IPS-NIHi7 (cell line): ENCODE results near the gene TCF12.
A peak's percentile ranks its signal among the peaks of the same experiment; 100 is the strongest.

Experiments
- DNase-seq: peaks from one replicate; pipeline ENCODE4 v3.0.0; 2012; ENCODE audit warnings: mixed read lengths; ENCODE audit errors: extremely low spot score

Gene TCF12

GRCh38 chr15:57167821-57168395 is 249.5 kb downstream of the TCF12 start:
- DNase-seq = no peak

DNA sequence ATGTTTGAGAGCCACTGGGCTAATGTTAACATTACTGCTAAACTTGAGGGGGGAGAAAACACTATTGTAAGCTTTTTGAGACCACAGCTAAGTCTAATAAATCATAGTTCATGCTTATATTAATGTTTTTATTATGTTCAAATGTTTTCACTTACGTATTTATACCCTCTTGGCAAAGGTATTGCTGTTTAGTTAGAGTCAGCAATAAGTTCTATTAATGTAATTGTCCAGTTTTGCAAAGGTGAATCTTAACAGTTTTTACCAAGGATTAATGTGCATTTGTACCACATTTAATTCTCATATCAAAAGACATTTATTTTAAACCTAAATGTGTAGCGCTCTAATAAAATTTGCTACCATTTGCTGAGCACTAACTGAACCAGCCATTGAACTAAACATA is 251.2 kb downstream of the TCF12 start:
- no peak for DNase-seq

GRCh38 chr15:57171426-57171825 is 253.0 kb downstream of the TCF12 start:
- DNase-seq = no peak

DNA sequence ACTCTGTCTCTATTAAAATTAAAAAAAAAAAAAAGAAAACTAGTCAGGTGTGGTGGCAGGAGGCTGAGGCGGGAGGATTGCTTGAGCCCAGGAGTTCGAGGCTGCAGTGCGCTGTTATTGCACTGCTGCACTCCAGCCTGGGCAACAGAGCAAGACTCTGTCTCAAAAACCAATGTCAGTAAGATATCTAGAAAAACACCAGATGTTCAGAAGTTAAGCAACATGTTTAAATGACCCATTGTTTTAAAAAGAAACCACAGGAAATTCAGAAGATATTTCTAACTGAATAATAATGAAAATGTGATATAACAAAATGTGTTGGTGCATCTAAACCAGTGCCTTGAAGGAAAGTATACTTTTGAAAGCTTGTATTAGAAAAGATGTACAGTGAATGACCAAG is 254.5 kb downstream of the TCF12 start:
- DNase-seq = no peak

GRCh38 chr15:57183041-57183440 is 264.6 kb downstream of the TCF12 start:
- no peak for DNase-seq

DNA sequence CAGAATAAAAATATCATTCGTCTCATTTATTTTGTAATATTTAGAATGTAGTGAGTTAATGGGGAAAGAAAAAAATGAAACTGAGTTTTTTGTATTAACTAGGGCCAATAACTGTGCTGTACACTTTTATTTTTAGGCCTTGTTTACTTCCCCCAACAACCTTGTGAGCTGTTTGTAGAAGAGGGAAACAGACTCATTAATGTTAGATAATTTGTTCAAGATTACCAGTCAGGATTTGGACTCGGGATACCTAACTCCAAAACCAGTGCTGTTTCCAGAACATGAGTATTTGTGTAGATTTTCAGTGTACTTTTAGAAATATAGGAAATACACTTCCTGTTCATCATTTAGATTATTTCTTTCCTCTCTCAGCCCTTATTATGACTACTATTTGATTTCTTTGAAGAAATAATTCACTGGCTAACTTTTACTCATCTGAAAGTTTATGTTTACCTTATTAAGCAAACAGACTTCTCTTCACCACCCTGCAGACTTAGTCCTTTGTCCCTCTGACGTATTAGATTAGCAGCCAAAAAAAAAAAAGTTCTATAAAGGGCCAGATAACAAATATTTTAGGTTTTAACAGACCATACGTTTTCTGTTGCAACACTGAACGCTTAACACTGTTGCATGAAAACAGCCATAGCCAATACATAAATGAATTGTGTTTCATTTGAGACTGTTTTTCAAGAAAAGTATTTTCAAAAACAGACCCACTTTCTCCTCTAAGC is 265.3 kb downstream of the TCF12 start:
- no peak for DNase-seq

DNA sequence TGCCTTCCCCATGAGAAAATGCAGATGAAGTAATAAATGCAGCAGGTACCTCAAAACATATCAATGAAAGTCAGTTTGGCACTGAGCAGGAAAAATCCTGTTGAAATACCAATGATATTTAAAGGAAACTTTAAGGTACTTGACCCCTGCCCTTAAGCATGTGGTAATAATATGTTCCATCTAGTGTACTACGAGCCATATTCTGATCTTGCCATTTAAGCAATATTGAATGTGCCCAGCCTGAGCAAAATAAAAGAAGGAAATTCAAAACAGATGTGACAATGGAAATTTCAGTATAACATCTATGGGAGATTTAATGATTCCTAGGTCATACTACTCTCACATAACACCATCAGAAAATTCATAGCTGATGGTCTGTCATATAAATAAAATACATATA is 266.1 kb downstream of the TCF12 start:
- no peak for DNase-seq

DNA sequence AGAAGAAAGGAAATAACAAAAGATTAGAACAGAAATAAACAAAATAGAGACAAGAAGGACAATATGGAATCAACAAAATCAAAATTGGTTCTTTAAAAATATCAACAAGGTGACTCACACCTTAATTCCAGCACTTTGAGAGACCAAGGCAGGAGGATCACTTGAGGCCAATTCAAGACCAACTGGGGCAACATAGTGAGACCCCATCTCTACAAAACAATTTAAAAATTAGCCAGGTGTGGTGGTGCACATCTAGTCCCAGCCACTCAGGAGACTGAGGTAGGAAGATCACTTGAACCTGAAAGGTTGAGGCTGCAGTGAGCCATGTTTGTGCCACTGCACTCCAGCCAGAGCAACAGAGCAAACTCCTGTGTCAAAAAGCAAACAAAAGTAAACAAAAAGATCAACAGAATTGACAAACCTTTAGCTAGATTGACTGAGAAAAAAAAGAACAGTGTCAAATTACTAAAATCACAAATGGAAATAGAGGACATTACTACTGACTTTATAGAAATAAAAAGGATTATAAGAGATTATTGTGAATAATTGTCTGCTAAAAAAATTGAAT is 267.1 kb downstream of the TCF12 start:
- no peak for DNase-seq

DNA sequence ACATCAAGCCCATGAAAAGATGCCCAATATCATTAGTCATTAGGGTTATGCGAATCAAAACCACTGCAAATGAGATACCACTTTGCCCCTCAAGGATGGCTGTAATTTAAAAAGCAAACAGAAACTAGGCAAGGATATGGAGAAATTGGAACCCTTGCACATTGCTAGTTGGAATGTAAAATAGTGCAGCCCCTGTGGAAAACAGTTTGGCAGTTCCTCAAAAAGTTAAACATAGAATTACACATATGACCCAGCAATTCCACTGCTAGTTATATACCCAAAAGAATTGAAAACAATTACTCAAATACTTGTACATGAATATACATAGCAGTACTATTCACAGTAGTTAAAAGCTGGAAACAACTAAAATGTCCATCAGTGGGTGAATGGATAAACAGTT is 271.0 kb downstream of the TCF12 start:
- no peak for DNase-seq

DNA sequence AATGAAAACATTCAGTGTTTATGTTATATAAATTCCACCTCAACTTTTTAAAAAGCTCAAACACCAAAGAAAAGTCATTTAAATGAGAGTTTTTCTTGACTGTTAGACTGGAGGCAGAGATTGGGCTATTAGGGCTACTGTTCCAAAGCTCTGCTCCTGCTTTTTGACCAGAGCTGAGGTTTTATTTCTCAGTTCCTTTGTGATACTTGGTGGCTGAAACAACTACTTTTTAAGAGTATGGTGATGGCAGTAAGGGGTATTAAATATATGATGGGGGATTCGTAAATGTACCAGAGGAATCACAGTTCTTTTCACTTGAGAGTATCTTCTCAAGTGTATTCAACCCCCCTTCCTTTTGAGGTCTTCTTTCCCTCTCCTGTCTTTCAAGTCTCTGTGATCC is 271.8 kb downstream of the TCF12 start:
- no peak for DNase-seq

- no peak for DNase-seq
Observed at GRCh38 chr15:57193161-57193560, 274.7 kb downstream of the TCF12 start.

DNA sequence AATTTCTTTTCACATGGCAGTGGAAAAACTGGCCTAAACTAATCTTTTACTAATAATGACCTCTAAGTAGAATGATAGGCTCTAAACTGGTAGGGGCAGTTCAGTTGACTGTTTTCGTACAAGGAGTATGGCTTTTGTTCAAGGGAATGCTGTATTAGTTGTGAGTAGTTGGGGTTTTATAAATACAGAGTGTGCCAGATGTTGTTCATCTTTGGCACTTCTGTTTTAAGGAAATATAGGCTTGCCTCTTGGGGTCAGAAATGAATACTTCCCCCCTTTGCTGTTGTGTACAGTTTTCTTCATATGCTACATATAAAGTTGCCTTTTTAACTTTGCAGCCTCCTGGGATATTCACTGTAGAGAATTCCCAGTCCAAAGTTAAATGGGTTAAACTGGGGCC is 276.9 kb downstream of the TCF12 start:
- no peak for DNase-seq

- DNase-seq = no peak
Observed at GRCh38 chr15:57196865-57197264, 278.4 kb downstream of the TCF12 start.

GRCh38 chr15:57198131-57198530 is 279.7 kb downstream of the TCF12 start:
- DNase-seq = no peak

GRCh38 chr15:57198654-57199291 is 280.3 kb downstream of the TCF12 start:
- DNase-seq = peak; percentile 65

GRCh38 chr15:57201578-57201977 is 283.1 kb downstream of the TCF12 start:
- no peak for DNase-seq

GRCh38 chr15:57203906-57204305 is 285.5 kb downstream of the TCF12 start:
- DNase-seq = no peak

GRCh38 chr15:57205027-57205855 is 286.8 kb downstream of the TCF12 start:
- no peak for DNase-seq

DNA sequence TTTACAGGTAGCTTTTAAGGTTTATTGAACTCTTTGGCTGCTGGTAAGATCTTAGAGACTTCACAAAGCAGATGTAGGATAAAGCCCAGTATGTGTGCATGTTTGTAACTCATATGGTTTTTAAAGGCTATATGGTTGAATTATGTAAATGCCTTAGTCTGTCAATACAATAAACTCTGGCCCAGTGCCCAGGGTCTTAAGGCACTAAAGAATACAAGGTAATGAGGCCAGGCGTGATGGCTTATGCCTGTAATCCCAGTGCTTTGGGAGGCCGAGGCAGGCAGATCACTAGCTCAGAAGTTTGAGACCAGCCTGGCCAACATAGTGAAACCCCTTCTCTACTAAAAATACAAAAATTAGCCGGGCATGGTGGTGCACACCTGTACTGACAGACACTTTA is 287.6 kb downstream of the TCF12 start:
- no peak for DNase-seq

- no peak for DNase-seq
Observed at GRCh38 chr15:57213862-57214261, 295.4 kb downstream of the TCF12 start.

DNA sequence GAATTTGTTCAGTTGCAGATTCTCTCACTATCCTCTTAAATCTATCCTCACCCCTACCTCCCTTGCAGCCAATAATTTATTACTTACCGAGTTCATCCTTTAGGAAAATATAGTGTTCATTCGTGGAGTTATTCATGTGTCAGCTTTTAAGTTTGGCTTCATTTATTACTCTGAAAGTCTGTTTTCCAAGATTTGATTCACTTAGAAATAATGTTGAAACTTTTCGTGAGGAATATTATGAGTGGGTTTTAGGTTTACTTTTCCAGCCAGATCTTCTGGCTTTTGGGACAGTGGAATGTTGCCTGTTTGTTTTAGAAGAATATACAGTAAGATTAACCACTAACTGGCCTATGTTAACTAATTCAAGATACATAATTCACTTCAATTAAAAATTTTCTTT is 296.9 kb downstream of the TCF12 start:
- DNase-seq = no peak

DNA sequence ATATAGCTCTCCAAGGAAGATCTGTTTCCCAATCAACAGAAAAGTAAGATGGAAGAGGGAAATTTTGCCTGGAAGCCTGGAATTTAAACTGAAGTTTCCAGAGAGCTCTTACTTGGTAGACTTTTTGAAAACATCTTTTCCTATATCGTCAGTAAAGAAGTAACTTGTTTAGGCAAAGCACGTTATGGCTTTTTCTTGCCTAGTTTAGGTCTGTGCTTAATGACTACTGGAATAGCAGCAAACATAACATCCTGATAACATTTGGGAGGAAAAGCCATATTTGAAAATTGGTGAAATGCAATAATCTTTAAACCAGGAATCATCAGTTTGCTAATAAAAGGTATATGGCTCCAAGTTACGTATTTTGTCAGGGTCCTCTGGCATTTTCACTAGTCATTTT is 297.4 kb downstream of the TCF12 start:
- DNase-seq = no peak
